ENCODE results near the gene PCDHB8. TPM values are rescaled to one million over a fixed set of nuclear protein-coding genes. Genes with fewer than 3 reads are reported as not detected.
"Not testable (repeated sequence)": the region's sequence is repeated elsewhere in the genome, so short reads cannot be mapped to it uniquely, and the experiment has no call there.

PCDHB8 gene
- total RNA-seq, 1 donor from 2014 or later = not detected

GRCh38 chr5:141155540-141156374 lies 21.8 kb upstream of the PCDHB8 start:
- H3K4me3 ChIP-seq (ENCODE audit: low read depth, low read length) = no peak overlapping the region
- TF ChIP-seq CTCF (conservative IDR thresholded peaks at IDR 0.05; ENCODE audit: low read depth, low read length) = no peak

GRCh38 chr5:141157356-141157755 lies 20.2 kb upstream of the PCDHB8 start:
- DNase-seq (ENCODE audit: low read depth); H3K4me3 ChIP-seq (ENCODE audit: low read depth, low read length): not testable (repeated sequence)

More at GRCh38 chr5:141155540-141156374, 21.8 kb upstream of the PCDHB8 start:
- DNase-seq (ENCODE audit: low read depth) = no peak

- DNase-seq (ENCODE audit: low read depth); H3K4me3 ChIP-seq (ENCODE audit: low read depth, low read length): not testable (repeated sequence)
These were observed 19.7 kb upstream of the PCDHB8 start for GRCh38 chr5:141157901-141158300.

GRCh38 chr5:141172381-141173204 lies 5.0 kb upstream of the PCDHB8 start, which contains the start of gene PCDHB7:
Gene PCDHB7 (plus strand): TSS chr5:141172644. CDS start chr5:141172836, 192 bp downstream.
- DNase-seq (ENCODE audit: low read depth) = no peak
- TF ChIP-seq CTCF (conservative IDR thresholded peaks at IDR 0.05; ENCODE audit: low read depth, low read length) = peak; percentile 51
- H3K4me3 ChIP-seq (ENCODE audit: low read depth, low read length) = no peak within 1 kb of the TSS

- not testable (repeated sequence) for DNase-seq (ENCODE audit: low read depth); H3K4me3 ChIP-seq (ENCODE audit: low read depth, low read length)
These were observed 3.1 kb upstream of the PCDHB8 start for GRCh38 chr5:141174291-141175104.

- DNase-seq (ENCODE audit: low read depth) = no peak
- no peak for TF ChIP-seq CTCF (conservative IDR thresholded peaks at IDR 0.05; ENCODE audit: low read depth, low read length)
- no peak overlapping the region for H3K4me3 ChIP-seq (ENCODE audit: low read depth, low read length)
These were observed 1.7 kb upstream of the PCDHB8 start for GRCh38 chr5:141175933-141176332.

GRCh38 chr5:141179371-141179770 lies 1.8 kb downstream of the PCDHB8 start:
- not testable (repeated sequence) for DNase-seq (ENCODE audit: low read depth); H3K4me3 ChIP-seq (ENCODE audit: low read depth, low read length)

GRCh38 chr5:141179876-141180275 lies 2.3 kb downstream of the PCDHB8 start:
- DNase-seq (ENCODE audit: low read depth); H3K4me3 ChIP-seq (ENCODE audit: low read depth, low read length): not testable (repeated sequence)

GRCh38 chr5:141180313-141180712 lies 2.7 kb downstream of the PCDHB8 start:
- no peak for TF ChIP-seq CTCF (conservative IDR thresholded peaks at IDR 0.05; ENCODE audit: low read depth, low read length)
- no peak overlapping the region for H3K4me3 ChIP-seq (ENCODE audit: low read depth, low read length)
- DNase-seq (ENCODE audit: low read depth) = no peak
